PFSK-1 (cell line): ENCODE measurements around the gene COL23A1.

Source experiments
- FOXP2 ChIP-seq: optimal IDR thresholded peaks from 2 replicates; pipeline ENCODE3; 2011; ENCODE audit warnings: borderline replicate concordance, control low read depth, inconsistent platforms; ENCODE audit not compliant: insufficient read depth; ENCODE audit errors: extremely low read length, extremely low read depth
- POLR2AphosphoS5 ChIP-seq: IDR thresholded peaks from 2 replicates; pipeline ENCODE4 v1.6.1; 2012; ENCODE audit warnings: low read depth, mild to moderate bottlenecking, control low read depth, low read length, moderate library complexity
- SIN3A ChIP-seq: IDR thresholded peaks from 2 replicates; pipeline ENCODE4 v1.6.1; 2012; ENCODE audit warnings: mild to moderate bottlenecking, low read length, moderate library complexity, borderline replicate concordance; ENCODE audit not compliant: insufficient read depth
- TAF1 ChIP-seq: IDR thresholded peaks from 2 replicates; pipeline ENCODE4 v1.6.1; 2012; ENCODE audit warnings: low read length, control low read depth, borderline replicate concordance; ENCODE audit not compliant: insufficient read depth
- TF ChIP-seq, protein P1 (sequence below), 2 experiments: IDR thresholded peaks; 2 replicates each; pipeline versions ENCODE4 v1.6.1 to v1.8.0; 2011 to 2012; ENCODE audit warnings: low read depth in 2 of 2, low read length in 2 of 2, control low read depth in 1 of 2, inconsistent platforms in 1 of 2, mild to moderate bottlenecking in 1 of 2, moderate library complexity in 1 of 2; ENCODE audit not compliant: insufficient read depth in 1 of 2

Gene COL23A1

GRCh38 chr5:178622679-178623247 is 32.6 kb upstream of the COL23A1 start:
- TF ChIP-seq, protein P1, sequence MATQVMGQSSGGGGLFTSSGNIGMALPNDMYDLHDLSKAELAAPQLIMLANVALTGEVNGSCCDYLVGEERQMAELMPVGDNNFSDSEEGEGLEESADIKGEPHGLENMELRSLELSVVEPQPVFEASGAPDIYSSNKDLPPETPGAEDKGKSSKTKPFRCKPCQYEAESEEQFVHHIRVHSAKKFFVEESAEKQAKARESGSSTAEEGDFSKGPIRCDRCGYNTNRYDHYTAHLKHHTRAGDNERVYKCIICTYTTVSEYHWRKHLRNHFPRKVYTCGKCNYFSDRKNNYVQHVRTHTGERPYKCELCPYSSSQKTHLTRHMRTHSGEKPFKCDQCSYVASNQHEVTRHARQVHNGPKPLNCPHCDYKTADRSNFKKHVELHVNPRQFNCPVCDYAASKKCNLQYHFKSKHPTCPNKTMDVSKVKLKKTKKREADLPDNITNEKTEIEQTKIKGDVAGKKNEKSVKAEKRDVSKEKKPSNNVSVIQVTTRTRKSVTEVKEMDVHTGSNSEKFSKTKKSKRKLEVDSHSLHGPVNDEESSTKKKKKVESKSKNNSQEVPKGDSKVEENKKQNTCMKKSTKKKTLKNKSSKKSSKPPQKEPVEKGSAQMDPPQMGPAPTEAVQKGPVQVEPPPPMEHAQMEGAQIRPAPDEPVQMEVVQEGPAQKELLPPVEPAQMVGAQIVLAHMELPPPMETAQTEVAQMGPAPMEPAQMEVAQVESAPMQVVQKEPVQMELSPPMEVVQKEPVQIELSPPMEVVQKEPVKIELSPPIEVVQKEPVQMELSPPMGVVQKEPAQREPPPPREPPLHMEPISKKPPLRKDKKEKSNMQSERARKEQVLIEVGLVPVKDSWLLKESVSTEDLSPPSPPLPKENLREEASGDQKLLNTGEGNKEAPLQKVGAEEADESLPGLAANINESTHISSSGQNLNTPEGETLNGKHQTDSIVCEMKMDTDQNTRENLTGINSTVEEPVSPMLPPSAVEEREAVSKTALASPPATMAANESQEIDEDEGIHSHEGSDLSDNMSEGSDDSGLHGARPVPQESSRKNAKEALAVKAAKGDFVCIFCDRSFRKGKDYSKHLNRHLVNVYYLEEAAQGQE (IDR thresholded peaks at IDR 0.05; ENCODE audit: insufficient read depth in 1 of 2, low read depth in 2 of 2, low read length in 2 of 2): no peak

- TF ChIP-seq, protein P1 (IDR thresholded peaks at IDR 0.05; ENCODE audit: insufficient read depth in 1 of 2, low read depth in 2 of 2, low read length in 2 of 2): no peak
- TF ChIP-seq FOXP2 (no peak), SIN3A (no peak), POLR2AphosphoS5 (no peak), TAF1 (no peak)
These were observed 29.2 kb upstream of the COL23A1 start for GRCh38 chr5:178619390-178619789.

DNA sequence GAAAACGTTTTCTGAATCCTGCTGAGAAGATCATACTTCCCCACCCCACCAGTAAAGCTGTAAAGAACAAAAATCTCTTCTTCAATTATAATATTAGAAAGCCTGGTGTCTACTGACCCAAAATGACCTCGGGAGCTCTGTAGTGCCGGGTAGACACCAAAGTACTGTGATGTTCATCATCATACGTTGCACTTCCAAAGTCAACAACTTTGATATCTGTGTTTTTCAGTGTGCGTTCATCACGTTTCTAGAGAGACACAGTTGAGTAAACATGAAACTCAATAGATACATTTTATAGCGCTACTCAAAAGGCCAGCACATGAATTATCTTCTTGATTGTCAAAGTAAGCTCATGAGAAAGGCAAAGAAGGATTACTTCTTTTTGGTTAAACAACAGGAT is 22.1 kb upstream of the COL23A1 start:
- TF ChIP-seq, protein P1 (IDR thresholded peaks at IDR 0.05; ENCODE audit: insufficient read depth in 1 of 2, low read depth in 2 of 2, low read length in 2 of 2): no peak
- TF ChIP-seq SIN3A: no peak
- TF ChIP-seq FOXP2: no peak
- no peak for TF ChIP-seq POLR2AphosphoS5

GRCh38 chr5:178606269-178606668 is 16.1 kb upstream of the COL23A1 start:
- TF ChIP-seq, protein P1 (IDR thresholded peaks at IDR 0.05; ENCODE audit: insufficient read depth in 1 of 2, low read depth in 2 of 2, low read length in 2 of 2): no peak
- TF ChIP-seq FOXP2 (no peak), POLR2AphosphoS5 (no peak), SIN3A (no peak), TAF1 (no peak)

DNA sequence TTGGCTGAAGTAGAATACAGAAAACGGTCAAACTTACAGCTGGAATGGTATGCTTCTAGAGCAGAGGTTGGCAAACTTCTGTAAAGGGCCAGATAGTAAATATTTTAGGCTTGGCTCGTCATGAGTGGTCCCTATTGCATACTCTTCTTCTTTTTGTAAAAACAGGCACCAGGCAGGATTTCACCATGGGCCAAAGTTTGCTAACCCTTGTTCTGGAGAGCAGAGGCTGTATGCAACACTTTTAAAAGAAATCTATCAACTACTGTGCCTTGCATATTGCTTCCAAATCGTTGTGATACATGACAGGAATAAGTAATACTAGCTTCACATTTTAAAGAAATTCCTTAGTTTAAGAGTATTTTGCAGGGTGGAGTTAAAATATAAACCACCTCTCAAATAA is 15.6 kb upstream of the COL23A1 start:
- TF ChIP-seq, protein P1 (IDR thresholded peaks at IDR 0.05; ENCODE audit: insufficient read depth in 1 of 2, low read depth in 2 of 2, low read length in 2 of 2): no peak
- no peak for TF ChIP-seq FOXP2
- TF ChIP-seq POLR2AphosphoS5: no peak
- TF ChIP-seq SIN3A: no peak
- TF ChIP-seq TAF1: no peak
